Trophoblast cell (in vitro differentiated cells and primary cell): Measurements from ENCODE around the gene TET3.

Experiments used
- DNase-seq, 2 donors: peaks; one replicate each; pipeline ENCODE4 v3.0.0-alpha.2; 2016
- H2AFZ ChIP-seq: 2 replicates; pipeline ENCODE4 v1.6.1; 2013; ENCODE audit warnings: low read length, moderate library complexity, mild to moderate bottlenecking; ENCODE audit not compliant: insufficient read depth, poor library complexity
- H2AK5ac ChIP-seq: 2 replicates; pipeline ENCODE4 v1.6.1; 2013; ENCODE audit warnings: mild to moderate bottlenecking, low read length
- H2BK120ac ChIP-seq: 2 replicates; pipeline ENCODE4 v1.6.1; 2013; ENCODE audit warnings: low read length, mild to moderate bottlenecking, moderate library complexity; ENCODE audit not compliant: insufficient read depth, poor library complexity
- H2BK12ac ChIP-seq: 2 replicates; pipeline ENCODE4 v1.6.1; 2013; ENCODE audit warnings: mild to moderate bottlenecking, low read length, moderate library complexity
- H2BK5ac ChIP-seq: 2 replicates; pipeline ENCODE4 v1.6.1; 2013; ENCODE audit warnings: low read length, low read depth, moderate library complexity, mild to moderate bottlenecking; ENCODE audit not compliant: poor library complexity
- H3K14ac ChIP-seq: 2 replicates; pipeline ENCODE4 v1.6.1; 2013; ENCODE audit warnings: mild to moderate bottlenecking, low read length
- H3K18ac ChIP-seq: 2 replicates; pipeline ENCODE4 v1.6.1; 2013; ENCODE audit warnings: mild to moderate bottlenecking, low read length
- H3K23ac ChIP-seq: 2 replicates; pipeline ENCODE4 v1.6.1; 2013; ENCODE audit warnings: low read length
- H3K27ac ChIP-seq: 2 replicates; pipeline ENCODE4 v1.5.1; 2013; ENCODE audit warnings: low read depth, mild to moderate bottlenecking, inconsistent platforms, low read length, moderate library complexity
- H3K27me3 ChIP-seq: 2 replicates; pipeline ENCODE4 v1.6.1; 2013; ENCODE audit warnings: inconsistent platforms, mild to moderate bottlenecking, low read length, moderate library complexity; ENCODE audit not compliant: insufficient read depth
- H3K36me3 ChIP-seq, 2 experiments: 1 replicate in 1 of 2; 2 replicates in 1 of 2; pipeline ENCODE4 v1.6.1; 2013; ENCODE audit warnings: low read length in 2 of 2, mild to moderate bottlenecking in 2 of 2, moderate library complexity in 1 of 2; ENCODE audit not compliant: insufficient read depth in 2 of 2, control insufficient read depth in 1 of 2
- H3K4ac ChIP-seq: 2 replicates; pipeline ENCODE4 v1.6.1; 2013; ENCODE audit warnings: low read depth, mild to moderate bottlenecking, low read length, moderate library complexity
- H3K4me1 ChIP-seq, 2 experiments: 1 replicate in 1 of 2; 2 replicates in 1 of 2; pipeline ENCODE4 v1.6.1; 2013; ENCODE audit warnings: low read length in 2 of 2, mild to moderate bottlenecking in 2 of 2, moderate library complexity in 1 of 2; ENCODE audit not compliant: insufficient read depth in 2 of 2, control insufficient read depth in 1 of 2
- H3K4me2 ChIP-seq: 2 replicates; pipeline ENCODE4 v1.6.1; 2013; ENCODE audit warnings: inconsistent platforms, mild to moderate bottlenecking, low read length, moderate library complexity
- H3K4me3 ChIP-seq: 2 replicates; pipeline ENCODE4 v1.5.1; 2013; ENCODE audit warnings: mild to moderate bottlenecking, low read depth, low read length, inconsistent platforms
- H3K79me1 ChIP-seq: one replicate; pipeline ENCODE4 v1.6.1; 2013; ENCODE audit warnings: low read length
- H3K79me2 ChIP-seq: 2 replicates; pipeline ENCODE4 v1.6.1; 2013; ENCODE audit warnings: low read length, mild to moderate bottlenecking; ENCODE audit not compliant: control insufficient read depth, insufficient read depth, poor library complexity
- H3K9ac ChIP-seq: 2 replicates; pipeline ENCODE4 v1.6.1; 2013; ENCODE audit warnings: mild to moderate bottlenecking, low read length
- H3K9me3 ChIP-seq: 2 replicates; pipeline ENCODE4 v1.6.1; 2013; ENCODE audit warnings: low read depth, mild to moderate bottlenecking, control low read depth, inconsistent platforms, low read length; ENCODE audit not compliant: insufficient read depth
- H4K12ac ChIP-seq: 2 replicates; pipeline ENCODE4 v1.6.1; 2013; ENCODE audit warnings: low read depth, mild to moderate bottlenecking, low read length, moderate library complexity
- H4K8ac ChIP-seq: 2 replicates; pipeline ENCODE4 v1.6.1; 2013; ENCODE audit warnings: low read depth, mild to moderate bottlenecking, low read length, moderate library complexity
- H4K91ac ChIP-seq: one replicate; pipeline ENCODE4 v1.6.1; 2013; ENCODE audit warnings: low read depth, mild to moderate bottlenecking, low read length, moderate library complexity
- WGBS: extraction: QIAGEN DNeasy Blood & Tissue Kit; methylation state at CpG from one replicate; pipeline ENCODE4 v1.1.7; 2013; ENCODE audit warnings: missing lambda C conversion rate; ENCODE audit not compliant: insufficient read length, insufficient coverage; ENCODE audit errors: extremely low coverage; 5-methylcytosine and 5-hydroxymethylcytosine counted together

TET3 gene

DNA sequence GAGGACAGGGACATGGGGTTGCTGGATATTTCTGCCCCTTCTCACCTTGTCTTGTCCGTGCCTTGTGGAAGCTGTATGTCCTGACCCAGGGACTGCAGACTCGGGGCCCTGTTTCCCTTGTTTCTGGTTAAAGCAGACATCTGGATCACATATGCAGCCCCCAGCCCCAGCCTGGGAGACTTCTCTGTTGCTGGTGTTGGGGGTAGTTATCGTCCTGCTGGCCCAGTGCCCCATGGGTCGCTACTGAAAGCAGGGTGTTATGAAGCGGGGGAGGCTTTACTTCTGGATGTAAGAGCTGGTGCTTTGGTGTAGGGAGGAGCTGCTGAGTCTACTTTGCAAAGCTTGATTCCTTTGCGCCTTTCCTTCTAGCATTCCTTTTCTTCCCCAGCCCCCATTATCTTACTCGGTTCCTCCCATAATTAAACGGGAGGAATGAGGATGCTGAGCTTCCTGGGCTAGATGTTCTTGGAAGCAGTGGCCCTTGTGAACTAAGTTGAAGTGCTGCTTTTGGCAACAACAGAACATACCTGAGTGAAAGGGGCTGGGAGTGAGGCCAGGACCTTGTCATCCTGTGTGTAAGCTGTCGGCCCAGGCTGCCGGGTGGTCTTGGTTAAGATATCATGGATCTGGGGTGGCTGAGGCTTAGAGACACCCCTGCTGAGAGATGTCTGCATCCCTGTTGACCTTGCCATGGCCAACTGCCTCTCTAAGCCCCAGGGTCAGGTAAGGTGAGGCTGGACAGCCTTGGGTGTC, 3.4 kb downstream of the TET3 start:
- Histone ChIP-seq H2BK5ac (no peak overlapping the region), H4K91ac (no peak overlapping the region), H3K9ac (no peak overlapping the region), H3K27me3 (no peaks in the 10 kb centered on the region), H3K14ac (no peak overlapping the region), H3K36me3 (peaks cover 14 to 18% of the 10 kb centered on the region in 2 experiments), H2AFZ (no peak overlapping the region), H2AK5ac (no peak overlapping the region), H4K8ac (no peak overlapping the region), H3K4me2 (peak overlapping the region; percentile 5), H2BK120ac (no peak overlapping the region), H3K18ac (no peak overlapping the region), H2BK12ac (no peak overlapping the region), H3K79me2 (peaks cover 25% of the 10 kb centered on the region), H3K23ac (no peak overlapping the region), H3K9me3 (no peaks in the 10 kb centered on the region), H3K27ac (no peak overlapping the region), H3K4me3 (no peak overlapping the region), H3K4ac (peak overlapping the region; percentile 39), H4K12ac (no peak overlapping the region), H3K4me1 (peaks cover 29 to 36% of the 10 kb centered on the region in 2 experiments), H3K79me1 (peaks cover 18% of the 10 kb centered on the region)
- WGBS, result no CpG with 5 or more reads among the region's 10 CpGs
- no peak for DNase-seq

DNA sequence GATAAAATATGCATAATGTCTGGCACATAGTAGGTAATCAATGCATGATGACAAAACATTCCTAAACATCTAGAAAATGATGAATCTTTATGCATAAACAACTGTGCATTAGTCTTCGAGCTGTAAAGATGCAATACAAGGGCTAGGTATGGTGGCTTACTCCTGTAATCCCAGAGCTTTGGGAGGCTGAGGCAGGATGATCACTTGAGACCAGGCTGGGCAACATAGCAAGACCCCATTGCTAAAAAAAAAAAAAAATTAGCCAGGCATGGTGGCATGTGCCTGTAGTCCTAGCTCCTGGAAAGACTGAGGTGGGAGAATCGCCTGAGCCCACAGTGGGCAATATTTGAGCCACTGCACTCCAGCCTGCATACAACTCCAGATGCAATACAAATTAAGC, 5.3 kb downstream of the TET3 start:
- no peak overlapping the region for H2BK5ac ChIP-seq
- no peak for DNase-seq
- H3K27me3 ChIP-seq, result no peaks in the 10 kb centered on the region
- no peak overlapping the region for H4K91ac ChIP-seq
- H2BK120ac ChIP-seq, result no peak overlapping the region
- H3K36me3 ChIP-seq, result peaks cover 14 to 20% of the 10 kb centered on the region in 2 experiments
- no peak overlapping the region for H4K12ac ChIP-seq
- H3K23ac ChIP-seq, result no peak overlapping the region
- H3K4ac ChIP-seq, result peak overlapping the region; percentile 60
- H3K4me3 ChIP-seq, result no peak overlapping the region
- no peak overlapping the region for H2AFZ ChIP-seq
- H3K18ac ChIP-seq, result no peak overlapping the region
- no peak overlapping the region for H3K27ac ChIP-seq
- no peak overlapping the region for H4K8ac ChIP-seq
- H2AK5ac ChIP-seq, result no peak overlapping the region
- H3K9me3 ChIP-seq, result no peaks in the 10 kb centered on the region
- H3K79me2 ChIP-seq, result peaks cover 19% of the 10 kb centered on the region
- no peak overlapping the region for H3K14ac ChIP-seq
- H2BK12ac ChIP-seq, result no peak overlapping the region
- H3K4me1 ChIP-seq, result peaks cover 24 to 35% of the 10 kb centered on the region in 2 experiments
- H3K9ac ChIP-seq, result no peak overlapping the region
- WGBS, result no CpG with 5 or more reads among the region's 2 CpGs
- H3K79me1 ChIP-seq, result peaks cover 7% of the 10 kb centered on the region
- no peak overlapping the region for H3K4me2 ChIP-seq

DNA sequence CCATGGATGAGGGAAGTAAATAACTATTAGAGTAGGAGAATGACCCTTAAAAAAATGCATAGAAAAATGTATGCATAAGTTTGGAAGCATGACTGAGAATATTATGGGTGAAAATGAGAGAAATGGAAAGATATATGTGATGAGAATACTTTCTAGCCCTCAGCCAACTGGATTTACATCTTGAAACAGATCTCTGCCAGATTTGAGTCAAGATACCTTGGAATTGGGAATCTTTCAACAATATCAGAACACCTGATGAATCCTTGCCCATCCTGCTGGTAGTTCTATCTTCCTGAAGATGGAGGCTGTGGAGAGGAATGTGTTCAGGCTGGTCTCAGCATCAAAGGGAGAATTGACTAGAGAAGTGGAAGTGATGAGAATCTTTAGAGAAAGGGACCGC, 5.8 kb downstream of the TET3 start:
- no peak overlapping the region for H4K91ac ChIP-seq
- H3K79me2 ChIP-seq, result peaks cover 17% of the 10 kb centered on the region
- no peak overlapping the region for H3K27ac ChIP-seq
- no peak overlapping the region for H2AK5ac ChIP-seq
- DNase-seq, result peak; percentile 63 to 90
- WGBS, result no CpG with 5 or more reads among the region's 1 CpG
- H3K36me3 ChIP-seq, result peaks cover 14 to 20% of the 10 kb centered on the region in 2 experiments
- H3K27me3 ChIP-seq, result no peaks in the 10 kb centered on the region
- H3K4me3 ChIP-seq, result no peak overlapping the region
- no peak overlapping the region for H3K14ac ChIP-seq
- H3K9me3 ChIP-seq, result no peaks in the 10 kb centered on the region
- H3K79me1 ChIP-seq, result peaks cover 4% of the 10 kb centered on the region
- no peak overlapping the region for H3K9ac ChIP-seq
- no peak overlapping the region for H2BK120ac ChIP-seq
- peaks cover 24 to 34% of the 10 kb centered on the region in 2 experiments for H3K4me1 ChIP-seq
- H2BK5ac ChIP-seq, result no peak overlapping the region
- H2BK12ac ChIP-seq, result no peak overlapping the region
- no peak overlapping the region for H4K8ac ChIP-seq
- H3K18ac ChIP-seq, result no peak overlapping the region
- no peak overlapping the region for H3K4me2 ChIP-seq
- no peak overlapping the region for H2AFZ ChIP-seq
- no peak overlapping the region for H4K12ac ChIP-seq
- H3K23ac ChIP-seq, result no peak overlapping the region
- H3K4ac ChIP-seq, result no peak overlapping the region

DNA sequence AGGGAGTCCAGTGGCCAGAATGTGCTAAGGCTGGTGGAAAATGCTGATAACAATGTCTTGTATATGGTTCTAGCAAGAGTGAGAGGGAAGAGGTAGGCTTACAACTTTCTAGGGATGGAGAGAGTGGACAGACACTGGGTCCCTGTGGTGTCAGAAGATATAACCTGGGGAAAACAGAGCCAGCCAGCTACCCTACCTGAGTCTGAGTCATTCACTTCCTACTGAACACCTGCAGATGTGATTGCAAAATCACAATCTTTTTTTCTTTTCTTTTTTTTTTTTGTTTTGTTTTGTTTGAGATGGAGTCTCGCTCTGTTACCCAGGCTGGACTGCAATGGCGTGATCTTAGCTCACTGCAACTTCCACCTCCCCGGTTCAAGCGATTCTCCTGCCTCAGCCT, 7.3 kb downstream of the TET3 start:
- peak in 1 of 2 donors; percentile 45 for DNase-seq
- Histone ChIP-seq H3K14ac (no peak overlapping the region), H3K23ac (no peak overlapping the region), H2BK120ac (no peak overlapping the region), H2AFZ (no peak overlapping the region), H3K9ac (no peak overlapping the region), H2BK5ac (no peak overlapping the region), H2BK12ac (no peak overlapping the region), H4K8ac (no peak overlapping the region), H4K91ac (no peak overlapping the region), H3K79me1 (no peaks in the 10 kb centered on the region), H4K12ac (no peak overlapping the region), H3K4me3 (no peak overlapping the region), H3K9me3 (no peaks in the 10 kb centered on the region), H3K79me2 (peaks cover 5% of the 10 kb centered on the region), H3K18ac (no peak overlapping the region), H3K27ac (no peak overlapping the region), H3K4me2 (no peak overlapping the region), H3K27me3 (no peaks in the 10 kb centered on the region), H3K4ac (no peak overlapping the region), H3K4me1 (peaks cover 13 to 20% of the 10 kb centered on the region in 2 experiments), H2AK5ac (no peak overlapping the region), H3K36me3 (peaks cover 6 to 10% of the 10 kb centered on the region in 2 experiments)
- WGBS, result no CpG with 5 or more reads among the region's 4 CpGs
